Endometrium (tissue), 2 donors: Measurements from ENCODE around the gene SIX1.

Experiments
- FAIRE-seq: peaks from 2 replicates; lab custom pipeline; 2012; peaks lifted over from hg19 to GRCh38; lab: Jason Lieb, UNC
- donor health status: control.
- donor health status: control.

The SIX1 gene

DNA sequence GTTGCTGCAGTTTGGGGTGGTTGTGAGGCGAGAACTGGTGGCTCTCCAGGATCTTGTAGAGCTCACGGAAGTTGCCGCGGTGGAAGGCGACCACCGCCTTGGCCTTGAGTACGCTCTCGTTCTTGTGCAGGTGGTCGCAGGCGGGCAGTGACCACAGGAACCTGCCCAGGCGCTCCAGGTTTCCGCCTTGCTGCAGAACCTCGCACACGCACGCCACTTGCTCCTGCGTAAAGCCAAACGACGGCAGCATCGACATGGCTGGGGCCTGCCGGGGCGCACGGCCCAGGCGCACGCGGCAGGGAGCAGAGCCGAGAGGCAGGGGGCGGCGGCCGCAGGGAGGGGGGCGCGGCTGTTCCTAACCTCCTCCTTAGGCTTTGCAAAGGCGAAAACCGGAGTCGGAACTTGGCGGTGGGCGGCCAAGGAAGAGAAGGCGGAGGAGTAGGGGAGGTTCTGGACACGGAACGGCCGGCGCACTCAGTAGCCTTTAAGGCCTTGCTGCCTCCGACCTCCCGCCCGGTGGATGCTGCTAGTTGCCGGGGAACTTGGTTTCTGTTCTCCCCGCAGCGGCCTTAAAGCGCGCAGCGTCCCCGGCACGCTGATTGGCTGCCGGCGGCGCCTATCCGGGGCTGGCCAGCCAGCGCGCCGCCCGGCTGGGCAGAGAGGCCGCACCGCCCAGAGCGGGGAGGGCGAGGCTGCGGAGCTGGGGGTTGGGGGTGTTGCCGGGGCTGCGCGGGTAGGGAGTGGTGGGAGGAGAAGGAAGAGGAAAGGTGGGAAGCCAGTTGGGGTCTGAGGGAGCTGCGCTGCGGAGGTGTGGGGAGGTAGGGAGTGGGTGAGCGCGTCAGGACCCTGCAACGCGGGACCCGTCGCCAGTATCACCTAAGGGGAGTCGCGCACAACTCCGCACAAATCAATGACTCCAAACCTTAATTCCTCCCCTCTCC lies at the start of gene SIX1:
Gene SIX1 (minus strand): TSS at position 544 of the 941 bp plus-strand sequence. CDS start 288 bp downstream, at position 256.
- no peak for FAIRE-seq

DNA sequence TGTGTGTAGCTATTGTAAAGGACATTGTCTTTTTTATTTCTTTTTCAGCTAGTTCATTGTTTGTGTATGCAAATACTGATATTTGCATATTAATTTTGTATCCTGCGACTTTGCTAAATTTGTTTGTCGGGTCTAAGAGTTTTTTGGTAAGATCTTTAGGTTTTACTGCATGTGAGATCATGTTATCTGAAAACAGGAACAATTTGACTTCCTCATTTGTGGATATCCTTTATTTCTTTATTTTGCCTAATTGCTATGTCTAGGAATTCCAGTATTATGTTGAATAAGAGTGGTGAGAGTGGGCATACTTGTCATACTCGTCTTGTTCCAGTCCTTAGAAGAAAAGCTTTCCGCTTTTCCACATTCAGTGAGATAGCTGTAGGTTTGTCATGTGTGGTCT lies 46.0 kb upstream of the SIX1 start:
- no peak for FAIRE-seq

DNA sequence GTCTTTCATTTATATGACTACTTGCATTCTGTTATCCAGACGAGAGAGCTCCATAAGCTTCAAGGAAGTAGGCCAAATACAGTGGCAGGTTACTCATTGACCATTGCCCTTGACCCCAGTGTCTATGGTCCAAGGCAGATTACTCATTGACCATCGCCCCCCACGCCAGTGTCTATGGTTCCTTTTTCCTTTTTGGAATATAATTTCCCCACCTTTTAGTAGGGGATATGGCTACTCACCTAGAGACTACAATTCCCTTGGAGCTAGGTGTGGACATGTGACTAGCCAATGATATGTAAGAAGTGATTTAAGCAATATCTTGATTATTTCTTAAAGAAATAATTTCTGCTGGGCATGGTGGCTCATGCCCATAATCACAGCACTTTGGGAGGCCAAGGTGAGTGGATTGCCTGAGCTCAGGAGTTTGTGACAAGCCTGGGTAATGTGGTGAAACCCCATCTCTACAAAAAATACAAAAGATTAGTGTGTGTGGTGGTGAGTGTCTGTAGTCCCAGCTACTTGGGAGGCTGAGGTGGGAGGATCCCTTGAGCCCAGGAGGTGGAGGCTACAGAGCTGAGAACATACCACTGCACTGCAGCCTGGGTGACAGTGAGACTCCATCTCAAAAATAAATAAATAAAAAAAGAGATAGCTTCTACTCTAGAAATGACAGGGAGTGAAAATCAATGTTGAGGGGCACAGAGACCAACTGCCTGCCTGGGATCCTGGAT lies 42.3 kb upstream of the SIX1 start:
- no peak for FAIRE-seq

DNA sequence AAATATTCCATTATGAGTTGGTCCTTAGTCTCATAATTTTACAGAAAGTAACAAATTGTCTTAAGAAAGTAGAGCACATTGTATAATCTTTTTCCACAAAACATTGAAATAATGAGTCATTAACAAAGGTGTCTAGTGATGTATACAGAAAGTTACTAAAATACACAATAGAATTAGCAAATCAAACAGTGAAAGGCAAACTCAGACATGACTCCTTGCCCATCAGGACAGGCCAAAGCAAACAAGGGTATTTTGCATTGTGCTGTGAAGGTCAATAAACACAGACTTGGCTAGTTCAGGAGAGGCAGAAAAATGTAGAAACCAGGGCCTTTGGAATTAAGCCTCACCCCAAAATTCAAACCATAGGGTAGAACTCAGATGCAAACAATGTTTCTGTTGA lies 37.6 kb upstream of the SIX1 start:
- no peak for FAIRE-seq

DNA sequence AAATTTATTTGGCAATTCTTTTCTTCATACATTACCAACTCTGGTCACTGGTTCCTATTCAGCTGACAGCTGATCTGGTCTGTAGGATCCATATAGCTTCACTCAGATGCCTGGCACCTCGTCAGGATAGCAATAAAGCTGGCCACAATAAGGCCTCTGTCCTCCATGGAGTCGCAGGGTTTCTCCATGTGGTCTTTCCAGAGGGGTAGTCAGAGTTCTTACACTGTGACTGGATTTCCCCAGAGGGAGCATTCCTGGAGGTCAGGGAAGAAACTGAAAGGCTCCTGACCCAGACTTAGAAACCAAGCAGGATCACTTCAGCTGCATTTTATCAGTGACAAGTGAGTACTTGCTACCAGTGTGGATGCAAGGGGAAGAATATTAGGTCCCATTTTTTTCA lies 34.9 kb upstream of the SIX1 start:
- no peak for FAIRE-seq

DNA sequence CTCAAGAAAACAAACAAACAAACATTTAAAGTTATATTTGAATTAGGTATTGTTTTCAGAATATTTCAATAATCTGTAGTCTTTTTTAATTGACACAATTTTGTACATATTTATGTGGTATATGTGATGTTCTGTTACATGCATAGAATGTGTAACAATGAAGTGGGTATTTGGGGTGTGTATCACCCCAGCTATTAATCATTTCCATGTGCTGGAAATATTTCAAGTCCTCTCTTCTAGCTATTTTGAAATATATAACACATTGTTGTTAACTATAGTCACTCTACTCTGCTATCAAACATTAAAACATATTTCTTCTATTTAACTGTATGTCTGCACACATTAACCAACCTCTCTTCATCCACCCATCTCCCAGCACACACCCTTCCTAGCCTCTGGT lies 32.0 kb upstream of the SIX1 start:
- no peak for FAIRE-seq

DNA sequence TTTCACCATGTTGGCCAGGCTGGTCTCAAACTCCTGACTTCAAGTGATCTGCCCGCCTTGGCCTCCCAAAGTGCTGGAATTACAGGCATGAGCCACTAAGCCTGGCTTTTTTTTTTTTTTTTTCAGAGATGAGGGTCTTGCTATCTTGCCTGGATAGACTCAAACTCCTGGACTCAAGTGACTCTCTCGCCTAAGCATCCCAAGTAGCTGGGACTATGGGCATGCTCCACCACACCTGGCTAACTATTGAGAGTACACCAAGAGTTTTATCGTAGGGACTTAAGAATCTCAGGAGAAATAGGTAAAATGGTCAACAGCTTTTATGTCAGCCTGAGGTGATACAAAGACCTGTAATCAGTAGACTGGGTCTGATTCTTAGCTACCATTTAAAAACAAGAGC lies 31.2 kb upstream of the SIX1 start:
- no peak for FAIRE-seq

DNA sequence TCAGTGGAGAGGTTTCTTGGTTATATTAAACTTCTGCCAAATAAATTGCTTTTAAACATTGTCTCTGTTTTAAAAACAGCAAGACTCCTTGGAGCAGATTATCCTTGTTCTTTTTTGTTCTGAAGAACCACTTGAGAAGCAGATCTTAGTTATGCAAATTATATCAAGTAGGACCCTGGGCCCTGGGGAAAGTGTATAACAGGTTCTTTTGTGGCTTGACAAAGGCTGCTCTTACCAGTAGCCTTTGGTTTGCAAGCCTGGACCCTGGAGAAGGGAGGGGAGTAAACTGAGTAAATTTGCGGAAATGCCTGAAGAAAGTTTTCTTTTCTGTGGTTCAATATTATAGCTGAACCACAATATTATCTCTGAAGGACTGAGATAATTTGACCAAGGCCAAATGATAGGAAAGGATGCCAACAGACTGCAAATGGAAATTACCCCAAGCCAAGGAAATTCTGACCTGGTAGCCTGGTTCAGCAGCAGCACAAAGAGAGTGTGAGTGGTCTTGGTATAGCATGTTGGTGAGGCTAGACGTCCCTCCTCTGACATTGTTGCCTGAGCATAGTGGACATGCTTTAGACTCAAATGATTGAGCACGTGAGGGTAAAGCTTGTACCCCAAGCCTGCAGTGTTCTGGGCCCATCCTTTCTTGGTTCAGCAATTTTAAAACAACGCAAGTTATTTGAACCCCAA lies 30.4 kb upstream of the SIX1 start:
- FAIRE-seq, result no peak

DNA sequence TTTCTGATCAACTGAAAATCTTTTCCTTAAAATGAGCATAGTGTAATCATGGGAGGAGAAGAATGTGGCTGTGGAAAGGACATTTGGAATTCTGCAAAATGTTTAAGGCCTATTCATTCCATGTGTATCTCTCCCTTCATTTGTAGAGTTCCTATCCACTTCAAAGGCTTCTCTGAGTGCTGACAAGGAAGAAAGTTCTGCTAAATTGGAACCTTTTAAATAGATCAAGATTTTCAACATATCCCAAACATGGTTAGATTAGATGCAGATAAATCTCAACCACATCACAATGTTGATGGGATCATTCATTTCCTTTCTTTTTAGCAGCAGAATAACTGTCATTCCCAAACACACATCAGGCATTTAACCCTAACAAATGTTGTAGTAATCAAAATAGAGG lies 28.4 kb upstream of the SIX1 start:
- FAIRE-seq, result no peak

DNA sequence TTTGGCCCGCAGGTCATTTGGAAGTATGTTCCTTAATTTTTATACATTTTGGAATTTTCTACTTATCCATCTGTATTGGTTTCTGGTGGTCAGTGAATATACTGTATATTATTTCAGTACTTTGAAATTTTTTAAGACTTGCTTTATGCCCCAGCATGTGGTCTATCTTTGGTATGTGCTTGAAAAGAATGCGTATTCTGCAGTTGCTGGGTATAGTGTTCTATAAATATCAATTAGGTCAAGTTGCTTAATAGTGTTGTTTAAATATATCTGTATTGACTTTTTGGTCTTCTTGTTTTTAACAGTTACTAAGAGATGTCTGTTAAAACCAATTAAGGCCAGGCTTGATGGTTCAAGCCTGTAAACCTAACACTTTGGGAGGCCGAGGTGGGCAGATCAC lies 21.7 kb upstream of the SIX1 start:
- no peak for FAIRE-seq

DNA sequence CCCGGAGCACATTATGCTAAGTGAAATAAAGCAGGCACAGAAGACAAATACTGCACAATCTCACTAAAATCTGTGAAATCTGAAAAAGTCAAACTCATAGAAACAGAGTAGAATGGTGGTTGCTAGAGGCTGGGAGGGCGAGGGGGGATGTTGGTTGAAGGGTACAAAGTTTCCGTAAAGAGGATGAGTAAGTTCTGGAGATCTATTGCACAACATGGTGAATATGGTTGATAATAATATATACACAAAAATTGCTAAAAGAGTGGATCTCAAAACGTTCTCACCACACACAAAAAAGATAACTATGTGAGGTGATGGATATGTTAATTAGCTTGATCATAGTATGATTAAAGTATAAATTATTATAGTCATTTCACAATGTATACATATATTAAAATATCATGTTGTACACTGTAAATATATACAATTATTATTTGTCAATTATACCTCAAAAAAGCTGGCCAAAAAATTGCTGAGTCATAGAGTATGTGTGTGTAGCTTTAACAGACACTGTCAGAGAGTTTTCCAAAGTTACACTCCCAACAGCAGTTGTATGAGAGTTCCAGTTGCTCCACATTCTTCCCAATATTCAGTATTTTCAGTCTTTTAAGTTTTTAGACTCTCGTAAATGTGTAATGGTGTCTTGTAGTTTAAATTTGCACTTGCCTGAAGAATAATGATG lies 19.3 kb upstream of the SIX1 start:
- FAIRE-seq, result no peak

DNA sequence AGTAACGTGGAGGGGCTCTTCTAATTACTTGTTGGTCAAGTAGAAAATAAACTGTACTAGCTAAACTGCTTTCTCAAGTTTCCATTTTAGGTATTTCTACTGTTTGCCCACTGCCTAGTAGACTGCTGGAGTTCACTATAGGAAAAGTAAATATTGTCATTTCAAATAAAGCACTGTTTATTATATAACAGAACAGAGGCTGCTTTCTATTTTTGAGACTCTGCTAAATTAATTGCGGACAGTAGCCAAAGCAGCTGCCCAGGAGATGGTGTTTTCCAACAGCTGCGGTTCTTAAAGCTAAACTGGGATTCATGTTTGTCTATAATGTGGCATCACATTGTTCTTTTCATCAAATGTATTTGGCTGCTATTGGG lies 15.9 kb upstream of the SIX1 start:
- FAIRE-seq, result no peak

DNA sequence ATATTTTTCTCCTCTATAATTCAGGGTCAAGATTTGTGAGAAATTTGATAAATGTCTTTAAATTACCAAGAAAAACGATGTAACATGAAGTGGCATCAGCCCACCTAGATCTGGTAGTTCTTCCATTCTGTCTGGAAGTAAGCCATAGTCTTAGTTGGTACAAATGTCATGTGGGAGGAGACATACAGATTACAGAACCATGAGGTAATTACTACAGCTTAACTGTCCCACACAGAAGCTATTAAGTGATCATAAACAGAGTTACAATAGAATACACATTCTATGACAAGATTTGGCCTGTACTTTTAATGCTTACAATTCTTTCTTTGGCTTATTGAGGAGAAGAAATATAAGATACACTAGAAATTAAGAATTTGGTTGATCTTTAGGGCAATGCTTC lies 13.7 kb upstream of the SIX1 start:
- FAIRE-seq, result no peak

DNA sequence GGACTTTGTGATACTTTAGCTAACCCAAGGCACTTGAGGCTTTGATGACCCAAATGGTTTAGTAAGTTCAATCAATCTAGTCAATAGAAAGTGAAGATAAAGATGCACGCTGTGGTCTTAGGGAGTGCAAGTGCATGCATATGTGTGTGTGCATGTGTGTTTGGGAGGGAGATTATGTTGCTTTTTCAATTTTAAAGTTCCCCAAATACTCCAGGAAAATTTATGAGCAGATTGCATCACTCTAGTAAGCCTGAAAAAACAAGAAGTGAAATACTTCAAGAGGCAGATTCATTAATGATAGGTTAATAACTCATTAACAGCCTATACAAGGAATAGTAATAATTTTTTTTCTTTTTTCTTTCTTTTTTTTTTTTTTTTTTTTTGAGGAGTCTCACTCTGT lies 12.4 kb upstream of the SIX1 start:
- no peak for FAIRE-seq

DNA sequence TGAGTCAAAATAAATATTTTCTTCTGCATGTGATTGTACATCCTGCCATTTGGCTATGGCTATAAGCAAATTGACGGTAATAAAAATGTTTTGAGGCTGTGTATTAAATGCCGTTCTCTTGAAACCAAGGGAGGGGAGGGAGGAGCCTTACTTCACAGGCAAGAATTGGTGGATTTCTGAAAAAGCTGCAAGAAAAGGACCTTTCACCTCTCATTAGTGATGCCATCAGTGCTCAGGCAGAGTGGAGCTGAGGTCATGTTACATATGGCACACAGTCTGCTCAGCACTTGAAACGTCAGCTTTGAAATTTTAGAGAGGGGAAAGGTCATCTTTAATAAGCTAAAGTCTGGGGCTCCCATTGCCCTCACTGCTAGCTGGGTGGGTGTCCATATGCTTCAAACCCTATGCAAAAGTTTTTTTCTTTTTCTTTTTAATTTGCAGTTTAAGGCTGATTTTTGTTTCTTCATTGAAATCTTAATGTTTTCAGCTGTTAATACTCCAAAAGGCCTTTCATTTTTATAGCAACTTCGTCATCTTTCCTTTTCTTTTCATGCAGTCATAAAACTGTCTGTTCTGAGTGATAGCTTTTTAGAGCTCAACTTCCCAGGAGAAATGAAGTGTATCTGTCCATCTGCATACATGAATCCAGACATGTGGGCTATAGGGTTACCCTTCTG lies 9.8 kb upstream of the SIX1 start:
- FAIRE-seq, result no peak

DNA sequence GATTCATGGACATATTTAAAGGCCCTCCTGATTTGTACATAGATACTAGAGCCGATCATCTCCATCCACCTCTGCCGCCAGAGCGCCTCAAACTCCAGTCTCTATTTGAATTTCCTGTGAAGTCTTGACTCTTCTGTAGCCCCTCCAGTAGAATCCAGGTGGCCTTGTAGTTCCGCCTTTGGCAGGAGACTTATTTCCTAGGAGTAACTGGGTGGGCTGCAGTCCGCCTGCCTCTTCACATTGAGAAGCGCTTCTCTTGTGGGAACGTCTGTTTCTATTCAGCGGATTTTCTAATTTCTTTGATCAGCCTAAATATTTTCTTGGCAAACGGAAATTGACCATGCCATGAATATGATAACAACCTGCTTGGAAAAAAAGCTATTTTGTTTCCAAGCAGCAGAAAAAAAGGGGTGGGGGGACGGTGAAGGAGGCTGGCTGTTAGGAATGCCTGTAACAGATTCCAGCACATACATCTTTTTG lies 9.0 kb upstream of the SIX1 start:
- no peak for FAIRE-seq

DNA sequence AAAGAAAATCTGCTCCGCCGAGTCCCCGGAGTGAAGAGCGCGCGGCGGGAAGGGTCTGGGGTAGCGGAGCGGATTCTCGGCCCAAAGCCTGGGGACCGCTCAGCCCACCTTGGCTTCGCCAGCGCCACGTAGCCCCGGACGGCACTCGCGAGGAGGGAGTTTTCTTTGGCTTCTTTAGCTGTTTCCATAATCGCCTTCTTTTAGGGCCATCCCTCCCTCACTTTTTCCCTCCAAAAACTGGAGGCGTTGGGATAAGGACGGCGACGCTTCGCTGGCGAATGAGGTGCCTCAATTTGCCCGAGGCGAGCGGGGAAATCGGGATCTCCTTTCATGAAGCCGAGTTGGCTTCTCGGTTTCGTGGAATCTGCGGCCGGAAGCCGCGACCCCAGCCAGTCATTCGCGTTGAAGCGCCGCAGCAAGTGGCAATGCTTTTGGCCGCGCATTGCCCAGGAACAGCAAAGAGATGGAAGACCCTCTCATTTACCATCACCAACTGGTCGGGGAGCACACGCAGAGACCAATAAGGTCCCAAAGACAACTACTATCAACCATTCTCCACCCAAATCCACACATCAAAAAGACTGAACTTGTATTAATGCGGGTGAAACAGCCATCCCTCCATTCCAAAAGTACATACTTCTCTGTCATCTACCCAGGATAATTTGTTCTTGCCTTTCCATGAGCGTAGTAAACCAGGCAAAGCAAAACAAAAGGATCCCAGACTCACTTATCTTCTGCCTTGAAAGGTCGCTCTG lies 8.4 kb upstream of the SIX1 start:
- FAIRE-seq, result no peak

DNA sequence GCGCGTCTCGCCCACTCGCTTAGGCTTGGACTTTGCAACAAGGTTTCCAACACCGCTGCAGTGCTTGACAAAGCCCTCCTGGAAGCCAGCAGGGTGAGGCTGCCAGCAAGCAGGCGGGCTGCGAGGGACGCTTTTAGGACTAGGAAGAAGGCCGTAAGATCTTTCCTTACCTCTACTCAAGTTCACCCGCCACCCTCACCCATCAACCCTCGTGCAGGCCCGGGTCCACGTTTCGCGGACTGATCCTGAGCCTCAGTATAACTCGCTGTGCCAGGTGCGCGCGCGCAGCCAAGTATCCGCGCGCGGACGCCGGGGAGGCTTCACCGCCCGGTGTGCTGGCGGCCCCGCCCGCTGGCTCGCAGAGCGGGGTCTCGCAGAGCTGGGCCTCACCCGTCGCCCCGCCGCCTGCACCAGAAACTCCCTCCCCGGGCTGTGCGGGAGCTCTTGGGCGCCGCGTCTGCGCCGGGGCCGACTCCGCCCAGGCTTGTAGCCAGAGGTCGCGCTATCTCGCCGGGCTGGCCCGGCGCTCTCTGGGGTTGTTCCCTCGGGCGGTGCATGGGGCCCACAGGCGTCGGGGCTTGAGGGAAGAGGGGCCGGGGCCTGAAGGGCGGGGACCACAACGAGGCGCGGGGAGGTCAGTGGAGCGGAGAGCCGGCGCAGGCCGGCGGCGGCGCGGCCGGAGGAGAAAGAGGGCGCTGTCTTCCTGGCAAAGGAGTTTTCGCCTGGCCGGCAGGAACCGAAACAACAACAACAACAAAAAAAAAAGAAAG lies 7.6 kb upstream of the SIX1 start:
- no peak for FAIRE-seq

DNA sequence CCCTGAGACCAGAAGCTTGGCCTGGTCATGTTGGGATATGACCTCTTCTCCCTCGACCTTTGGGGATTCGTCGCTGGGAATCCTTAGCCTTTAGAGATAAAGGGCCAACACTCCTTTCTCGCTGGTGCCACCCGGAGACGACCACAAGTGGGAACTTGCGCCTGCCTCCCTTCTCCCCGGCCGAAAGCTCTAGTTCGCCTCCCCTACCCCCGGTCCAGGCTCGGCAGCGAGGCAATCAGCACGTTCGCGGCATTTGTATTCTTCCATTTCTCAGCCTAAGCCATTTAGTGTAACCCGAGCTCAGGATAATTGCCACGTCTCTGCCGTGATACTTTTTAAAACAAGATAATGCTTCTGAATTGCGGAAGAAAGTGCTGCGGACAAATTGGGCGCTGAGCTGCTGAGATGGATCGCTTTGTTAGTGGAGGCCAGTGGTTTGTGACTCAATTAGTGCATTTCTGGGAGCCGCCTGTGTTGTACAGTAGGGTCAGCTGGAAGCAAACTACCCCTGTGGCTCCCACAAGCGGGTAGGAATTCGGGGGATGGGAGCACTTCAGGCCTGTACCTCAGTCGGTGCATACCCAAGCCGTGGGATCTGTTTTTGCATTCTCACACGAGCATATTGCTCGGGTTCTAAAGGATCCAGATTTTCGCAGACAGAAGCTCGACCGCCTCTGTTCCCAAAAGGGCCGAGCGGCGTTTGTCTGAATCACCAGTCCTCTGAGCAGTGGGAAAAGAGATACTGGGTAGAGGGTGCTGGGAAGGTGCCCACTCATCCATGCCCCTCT lies 6.8 kb upstream of the SIX1 start:
- FAIRE-seq, result no peak
